Kidney (tissue), 14 donors: ENCODE measurements around the gene SVIL. TPM values are rescaled to one million over a fixed set of nuclear protein-coding genes. Genes with fewer than 3 reads are reported as not detected.
"Not testable (repeated sequence)": the region's sequence is repeated elsewhere in the genome, so short reads cannot be mapped to it uniquely, and the experiment has no call there.

Source experiments
- DNase-seq, 5 donors: peaks; one replicate each; pipeline ENCODE4 v3.0.0-alpha.2; 2013 to 2020
- FAIRE-seq: peaks from 2 replicates; lab custom pipeline; 2012; peaks lifted over from hg19 to GRCh38; lab: Jason Lieb, UNC
- H3K27ac ChIP-seq, 2 donors: one replicate each; pipeline ENCODE4 v1.7.0; 2013; ENCODE audit warnings: low read depth in 2 of 2, low read length in 2 of 2, inconsistent platforms in 1 of 2
- H3K27me3 ChIP-seq: one replicate; pipeline ENCODE4 v1.7.1; 2013; ENCODE audit warnings: low read length, inconsistent platforms; ENCODE audit not compliant: control insufficient read depth, insufficient read depth
- H3K36me3 ChIP-seq, 3 donors: one replicate each; pipeline versions ENCODE4 v1.7.0 to v1.7.1; 2013; ENCODE audit warnings: low read length in 3 of 3, control low read depth in 1 of 3, inconsistent platforms in 1 of 3; ENCODE audit not compliant: insufficient read depth in 3 of 3, control insufficient read depth in 2 of 3
- H3K4me1 ChIP-seq, 3 donors: one replicate each; pipeline versions ENCODE4 v1.7.0 to v1.7.1; 2013; ENCODE audit warnings: low read length in 3 of 3, inconsistent platforms in 1 of 3, low read depth in 1 of 3; ENCODE audit not compliant: control insufficient read depth in 2 of 3, insufficient read depth in 2 of 3
- H3K4me3 ChIP-seq, 3 donors: one replicate each; pipeline versions ENCODE4 v1.7.0 to v1.8.1; 2013; ENCODE audit warnings: low read length in 3 of 3, control low read depth in 1 of 3, inconsistent platforms in 1 of 3
- H3K9ac ChIP-seq, 3 donors: one replicate each; pipeline versions ENCODE4 v1.7.0 to v1.7.1; 2013; ENCODE audit warnings: low read length in 3 of 3, control low read depth in 1 of 3, inconsistent platforms in 1 of 3
- H3K9me3 ChIP-seq, 3 donors: one replicate each; pipeline versions ENCODE4 v1.7.0 to v1.7.1; 2013; ENCODE audit warnings: low read length in 3 of 3, control low read depth in 1 of 3, inconsistent platforms in 1 of 3; ENCODE audit not compliant: control insufficient read depth in 2 of 3, insufficient read depth in 1 of 3
- CTCF ChIP-seq: IDR thresholded peaks from 3 replicates; pipeline ENCODE4 v1.5.1; 2012; ENCODE audit warnings: mild to moderate bottlenecking, moderate library complexity, borderline replicate concordance; ENCODE audit not compliant: insufficient read depth; ENCODE audit errors: extremely low read depth
- intact Hi-C: fragments of 100-400 bp; cut with DNase I; formaldehyde crosslinking; loops from one replicate; pipeline ENCODE4 v1.11.1; 2022
- polyA plus RNA-seq: library from polyadenylated mRNA; stranded (reverse); fragments of 350-450 nt; fragmentation: Illumina TruSeq; extraction: RNeasy Lipid Tissue Mini Kit (QIAGEN cat#74804); gene quantifications from one replicate; pipeline ENCODE4 v1.2.3, GENCODE V29; 2014; ENCODE audit warnings: low read depth, low replicate concordance; ENCODE audit not compliant: insufficient read depth
- total RNA-seq: library from RNA; stranded (reverse); fragmentation: NEBNext Ultra II Directional; extraction: Animal tissue kit (Norgen Biotek cat#: 25700); gene quantifications from one replicate; pipeline ENCODE4 v1.2.1, GENCODE V29; 2021
- donor health status: control.
- donor health status: control.
- donor health status: control.
- donor health status: control.
- donor health status: control.
- donor health status: DM: yes; HTN: yes; CAD: no.
- donor health status: Normal renal cell carcinoma (clear cell type).

SVIL gene
- total and polyA plus RNA-seq, 2 donors from 2014 or later, result 7.4 to 94.4 TPM

GRCh38 chr10:29461042-29461441 is 173.7 kb downstream of the SVIL start:
- intact Hi-C loops, result no loop called here
- no peak for TF ChIP-seq CTCF
- peaks cover 5 to 22% (median 16%) of the 10 kb centered on the region in 3 donors for H3K36me3 ChIP-seq

GRCh38 chr10:29458190-29458589 is 176.6 kb downstream of the SVIL start:
- DNase-seq, H3K4me3 ChIP-seq, H3K9me3 ChIP-seq, H3K27me3 ChIP-seq, H3K27ac ChIP-seq, H3K9ac ChIP-seq, H3K4me1 ChIP-seq, intact Hi-C loops, FAIRE-seq: not testable (repeated sequence)
- H3K36me3 ChIP-seq, result peaks cover 3 to 14% (median 6%) of the 10 kb centered on the region in 3 donors

More at GRCh38 chr10:29461042-29461441, 173.7 kb downstream of the SVIL start:
- H3K9ac ChIP-seq, result no peak overlapping the region
- no peak for DNase-seq
- no peaks in the 10 kb centered on the region for H3K9me3 ChIP-seq
- H3K4me1 ChIP-seq, result no peaks in the 10 kb centered on the region
- no peak for FAIRE-seq
- H3K27me3 ChIP-seq, result no peaks in the 10 kb centered on the region
- H3K27ac ChIP-seq, result no peak overlapping the region
- no peak overlapping the region for H3K4me3 ChIP-seq

GRCh38 chr10:29455095-29455494 is 179.7 kb downstream of the SVIL start:
- Histone ChIP-seq H3K4me1 (no peaks in the 10 kb centered on the region), H3K4me3 (no peak overlapping the region), H3K9me3 (no peaks in the 10 kb centered on the region), H3K27me3 (no peaks in the 10 kb centered on the region), H3K36me3 (peaks cover 0 to 6% (median 0%) of the 10 kb centered on the region in 3 donors), H3K27ac (no peak overlapping the region), H3K9ac (no peak overlapping the region)
- FAIRE-seq, result no peak
- no peak for DNase-seq
- intact Hi-C loops, result no loop called here
- no peak for TF ChIP-seq CTCF

- no peaks in the 10 kb centered on the region for H3K4me1 ChIP-seq
- FAIRE-seq, result no peak
- intact Hi-C loops, result no loop called here
- H3K27me3 ChIP-seq, result no peaks in the 10 kb centered on the region
- no peaks in the 10 kb centered on the region for H3K9me3 ChIP-seq
- no peak overlapping the region for H3K9ac ChIP-seq
- H3K4me3 ChIP-seq, result no peak overlapping the region
- no peak overlapping the region for H3K27ac ChIP-seq
- H3K36me3 ChIP-seq, result peaks cover 0 to 6% (median 0%) of the 10 kb centered on the region in 3 donors
- TF ChIP-seq CTCF, result no peak
- no peak for DNase-seq
Observed at GRCh38 chr10:29454250-29454649, 180.5 kb downstream of the SVIL start.
